GM18526 (cell line): ENCODE measurements around the gene SLC7A9.

ENCODE experiments used
- POLR2A ChIP-seq: IDR thresholded peaks from 3 replicates; pipeline ENCODE4 v1.6.1; 2011; ENCODE audit not compliant: insufficient read length; ENCODE audit errors: extremely low read depth

Gene SLC7A9

DNA sequence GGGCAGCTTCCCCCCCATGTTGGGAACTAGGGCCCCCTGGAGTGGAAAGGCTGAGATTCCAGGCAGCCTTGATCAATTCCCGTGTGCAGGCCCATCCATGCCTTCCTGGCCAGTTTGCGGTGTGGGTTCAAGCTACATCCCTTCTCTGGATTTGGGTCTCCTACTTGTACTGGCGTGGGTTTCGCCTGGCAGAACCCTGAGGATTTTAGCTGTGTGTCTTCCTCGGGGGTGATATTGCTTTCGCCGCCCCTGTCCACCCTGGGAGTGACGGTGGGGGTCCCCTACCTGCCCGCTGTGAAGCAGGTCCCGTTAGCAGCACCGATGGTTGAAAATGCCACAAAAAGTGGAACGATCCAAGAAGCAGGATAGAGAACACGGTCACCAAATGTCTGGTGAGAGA is 11.4 kb downstream of the SLC7A9 start:
- no peak for TF ChIP-seq POLR2A

GRCh38 chr19:32857584-32857983 is 12.0 kb downstream of the SLC7A9 start:
- TF ChIP-seq POLR2A = no peak

GRCh38 chr19:32852216-32852615 is 17.4 kb downstream of the SLC7A9 start:
- TF ChIP-seq POLR2A = no peak

- no peak for TF ChIP-seq POLR2A
Observed at GRCh38 chr19:32843716-32844245, 25.8 kb downstream of the SLC7A9 start.

- TF ChIP-seq POLR2A = no peak
Observed at GRCh38 chr19:32842061-32842460, 27.5 kb downstream of the SLC7A9 start.

DNA sequence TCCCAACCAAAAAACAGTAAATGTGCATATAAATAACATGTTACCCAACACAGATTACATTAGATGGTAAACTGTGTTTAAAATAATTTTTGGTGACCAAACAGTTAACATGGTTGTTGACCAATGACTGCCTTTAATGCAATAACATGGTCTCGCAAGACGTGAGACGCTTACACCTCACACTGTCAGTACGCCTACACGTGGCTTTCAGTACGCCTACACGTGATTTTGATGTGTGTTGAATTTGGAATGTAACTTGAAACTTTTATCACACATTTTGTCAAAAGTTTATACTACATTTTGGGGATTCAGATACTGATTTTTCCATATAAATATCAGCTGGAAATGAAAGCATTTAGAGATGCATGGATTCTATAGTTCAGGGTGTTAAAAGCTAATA is 32.0 kb downstream of the SLC7A9 start:
- TF ChIP-seq POLR2A = no peak

DNA sequence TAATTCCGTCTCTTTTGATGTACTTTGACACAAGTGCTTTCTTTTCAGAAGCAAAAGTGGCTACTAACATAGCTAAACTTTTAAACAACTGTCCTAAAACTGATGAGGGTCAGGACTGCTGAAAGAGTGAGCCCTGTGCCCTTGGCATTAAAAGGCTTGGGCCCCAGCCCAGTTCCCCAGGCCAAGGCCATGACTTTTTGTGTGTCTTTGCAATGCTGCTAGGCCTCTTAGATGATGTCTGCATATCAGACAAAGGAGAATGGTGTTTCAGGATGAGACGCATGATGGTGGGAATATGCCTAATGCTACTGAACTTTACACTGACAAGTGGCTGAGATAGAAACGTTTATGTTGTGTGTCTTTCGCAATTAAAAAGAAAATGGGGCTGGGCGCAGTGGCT is 38.0 kb downstream of the SLC7A9 start:
- TF ChIP-seq POLR2A = no peak

DNA sequence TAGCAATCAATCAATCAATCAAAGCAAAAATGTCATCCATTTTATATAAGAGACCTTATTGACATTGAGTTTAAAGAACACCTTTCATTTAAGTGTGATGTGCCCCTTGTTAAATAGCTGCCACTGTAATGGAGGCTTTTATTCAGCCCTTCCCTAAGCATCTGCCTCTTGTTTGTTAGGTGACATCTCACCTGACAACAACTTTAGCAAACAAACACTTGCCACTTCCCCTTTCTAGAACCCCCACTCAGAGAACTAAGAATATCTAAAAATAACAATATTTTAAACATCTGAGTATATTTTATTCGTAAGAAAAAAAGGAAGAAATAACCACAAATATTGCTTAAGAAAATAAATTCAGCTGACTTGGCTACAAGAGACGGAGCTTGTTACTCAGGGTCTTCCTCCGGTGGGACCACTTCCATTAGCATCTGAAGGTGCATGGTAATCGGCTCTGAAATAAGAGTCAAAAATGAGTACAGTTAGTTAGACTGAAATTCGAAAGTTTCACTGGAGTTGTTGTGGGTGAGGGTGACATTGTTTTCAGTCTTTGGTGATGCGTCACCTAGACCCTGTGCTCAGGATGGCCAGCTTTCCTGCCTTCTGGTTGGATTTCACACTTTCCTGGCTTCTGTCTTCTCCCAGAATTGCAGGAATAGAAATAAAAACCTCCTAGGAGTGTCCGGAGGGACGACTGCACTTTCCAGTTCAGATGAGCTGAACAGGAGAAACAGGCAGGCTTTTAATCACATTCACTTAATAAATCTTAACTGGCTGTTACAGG is 39.1 kb downstream of the SLC7A9 start:
- no peak for TF ChIP-seq POLR2A

DNA sequence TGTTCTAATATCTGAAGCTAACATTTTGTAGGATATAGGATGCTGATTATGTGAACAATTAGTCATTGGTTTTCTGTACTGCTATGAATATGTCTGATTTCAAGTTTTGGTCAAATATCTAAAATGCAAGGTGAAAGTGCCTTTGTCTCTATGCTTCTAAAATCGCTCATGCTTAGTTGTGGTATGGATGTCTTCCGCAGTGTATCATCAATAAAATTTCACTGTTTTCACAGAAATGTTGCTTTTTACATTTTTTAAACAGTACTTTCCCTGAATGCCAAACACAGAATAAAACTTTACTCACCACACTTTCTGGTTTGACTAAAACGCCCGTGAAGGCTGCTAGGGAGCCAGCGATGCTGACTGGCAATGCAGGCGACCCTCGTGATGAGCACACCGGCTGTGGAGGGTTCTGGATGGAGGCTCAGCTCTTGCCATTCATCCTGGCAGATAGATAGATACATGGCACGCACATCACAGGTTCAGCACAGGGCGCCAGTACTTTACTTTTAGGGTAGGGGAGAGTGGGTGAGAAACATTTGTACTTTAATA is 40.1 kb downstream of the SLC7A9 start:
- TF ChIP-seq POLR2A = no peak

GRCh38 chr19:32828643-32829344 is 40.8 kb downstream of the SLC7A9 start:
- no peak for TF ChIP-seq POLR2A

GRCh38 chr19:32828139-32828538 is 41.4 kb downstream of the SLC7A9 start:
- TF ChIP-seq POLR2A = no peak

DNA sequence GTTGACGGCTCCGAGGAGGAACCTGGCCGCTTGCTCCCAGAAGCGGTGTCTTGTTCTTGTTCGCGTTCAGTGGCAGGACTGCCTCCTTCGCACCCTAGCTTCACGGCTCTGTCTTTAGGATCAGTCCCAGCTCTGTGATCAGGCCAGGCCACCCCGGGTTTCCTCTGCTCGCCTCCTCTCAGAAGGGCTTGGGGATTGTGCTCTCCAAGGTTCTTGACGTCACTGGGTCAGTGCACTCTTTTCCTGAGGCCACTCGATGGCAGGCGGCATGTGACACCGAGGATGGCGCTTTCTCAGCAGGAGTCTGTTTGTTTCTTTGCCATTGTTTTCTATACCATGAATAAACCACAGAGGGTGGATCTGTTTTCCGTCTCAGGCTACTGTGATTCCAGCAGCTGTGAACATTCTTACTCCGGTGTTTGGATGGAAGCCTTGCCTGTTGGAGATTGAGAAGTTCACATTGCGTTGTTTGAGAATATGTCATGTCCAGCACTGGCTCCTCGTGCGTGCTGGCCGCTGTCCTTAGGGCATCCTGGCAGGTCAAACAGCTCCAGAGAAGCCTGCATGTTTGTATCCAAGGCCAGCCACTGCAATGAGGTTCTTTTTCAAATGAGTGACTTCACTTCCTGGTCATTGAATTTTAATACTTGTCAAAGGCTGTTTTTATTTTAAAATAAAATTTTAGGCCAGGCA is 44.5 kb downstream of the SLC7A9 start:
- no peak for TF ChIP-seq POLR2A

GRCh38 chr19:32824191-32824751 is 45.3 kb downstream of the SLC7A9 start:
- TF ChIP-seq POLR2A = no peak

GRCh38 chr19:32823747-32824102 is 45.8 kb downstream of the SLC7A9 start:
- no peak for TF ChIP-seq POLR2A

GRCh38 chr19:32822916-32823746 is 46.4 kb downstream of the SLC7A9 start:
- no peak for TF ChIP-seq POLR2A
